ENCODE data around the gene ACOT7. TPM values are rescaled to one million over a fixed set of nuclear protein-coding genes. Genes with fewer than 3 reads are reported as not detected.

ACOT7 gene
- total and polyA plus RNA-seq, 2 experiments from 2014 or later = 167 to 169 TPM

DNA sequence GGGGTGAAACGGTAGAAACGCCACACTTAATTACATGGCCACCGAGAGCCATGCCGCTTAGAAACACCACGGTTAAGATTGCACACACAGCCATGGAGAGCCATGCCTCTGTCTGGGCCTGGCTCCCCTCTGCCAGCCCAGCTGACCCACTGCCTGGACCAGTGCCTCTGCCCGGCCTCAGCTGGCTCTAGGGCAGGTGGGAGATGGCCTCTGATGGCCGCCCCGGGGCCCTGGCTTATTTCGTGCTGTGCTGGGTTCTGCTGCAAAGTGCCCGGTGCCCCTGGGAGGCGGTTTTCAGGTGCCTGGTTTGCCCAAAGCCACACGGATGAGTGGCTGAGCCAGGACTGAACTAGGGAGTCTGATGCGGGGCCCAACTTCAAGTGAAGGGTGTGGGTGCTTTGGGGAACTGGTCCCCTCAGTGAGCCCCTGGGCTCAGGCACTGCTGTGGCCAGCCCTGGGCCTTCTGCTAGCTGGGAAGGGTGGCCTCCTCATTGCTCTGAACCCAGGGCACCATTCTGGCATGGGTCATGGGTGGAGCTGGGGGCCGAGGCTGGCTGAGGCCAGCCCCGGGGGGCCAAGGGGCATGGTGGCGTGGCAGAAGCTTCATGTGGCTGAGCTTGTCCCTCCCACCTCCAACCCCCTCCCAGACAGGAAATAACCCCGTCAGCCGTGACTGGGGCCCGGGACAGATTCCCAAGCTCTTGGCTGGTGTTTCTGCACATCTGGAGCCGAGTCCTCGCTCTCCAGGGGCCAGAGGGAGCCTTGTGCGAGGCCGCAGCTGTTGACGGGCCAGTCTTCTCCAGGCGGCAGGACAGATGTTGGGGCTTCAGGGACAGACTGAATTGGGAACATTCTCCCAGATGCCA, 130.8 kb downstream of the ACOT7 start (continued):
- no peak for TF ChIP-seq ZNF462 (CRISPR knock-in tag; IDR thresholded peaks at IDR 0.05)
- no peak for TF ChIP-seq STAT1 (IDR thresholded peaks at IDR 0.05; ENCODE audit: unreplicated experiment)
- TF ChIP-seq, protein P1, sequence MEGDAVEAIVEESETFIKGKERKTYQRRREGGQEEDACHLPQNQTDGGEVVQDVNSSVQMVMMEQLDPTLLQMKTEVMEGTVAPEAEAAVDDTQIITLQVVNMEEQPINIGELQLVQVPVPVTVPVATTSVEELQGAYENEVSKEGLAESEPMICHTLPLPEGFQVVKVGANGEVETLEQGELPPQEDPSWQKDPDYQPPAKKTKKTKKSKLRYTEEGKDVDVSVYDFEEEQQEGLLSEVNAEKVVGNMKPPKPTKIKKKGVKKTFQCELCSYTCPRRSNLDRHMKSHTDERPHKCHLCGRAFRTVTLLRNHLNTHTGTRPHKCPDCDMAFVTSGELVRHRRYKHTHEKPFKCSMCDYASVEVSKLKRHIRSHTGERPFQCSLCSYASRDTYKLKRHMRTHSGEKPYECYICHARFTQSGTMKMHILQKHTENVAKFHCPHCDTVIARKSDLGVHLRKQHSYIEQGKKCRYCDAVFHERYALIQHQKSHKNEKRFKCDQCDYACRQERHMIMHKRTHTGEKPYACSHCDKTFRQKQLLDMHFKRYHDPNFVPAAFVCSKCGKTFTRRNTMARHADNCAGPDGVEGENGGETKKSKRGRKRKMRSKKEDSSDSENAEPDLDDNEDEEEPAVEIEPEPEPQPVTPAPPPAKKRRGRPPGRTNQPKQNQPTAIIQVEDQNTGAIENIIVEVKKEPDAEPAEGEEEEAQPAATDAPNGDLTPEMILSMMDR (conservative IDR thresholded peaks at IDR 0.05; ENCODE audit: low read depth in 2 of 2) = no peak
- TF ChIP-seq POLR2AphosphoS5 (IDR thresholded peaks at IDR 0.05; ENCODE audit: low read depth) = no peak
- no peak for TF ChIP-seq CREB1 (CRISPR knock-in tag; IDR thresholded peaks at IDR 0.05; ENCODE audit: low read depth)
- no peak for TF ChIP-seq REST (IDR thresholded peaks at IDR 0.05; ENCODE audit: unreplicated experiment)

Measured in GM23338 (cell line).